Lung (tissue), 12 donors: ENCODE measurements around the gene GRIN2A. TPM values are rescaled to one million over a fixed set of nuclear protein-coding genes. Genes with fewer than 3 reads are reported as not detected.

ENCODE experiments used
- ATAC-seq: fragments of 200-7000 bp; cut with Tn5 transposase; one replicate; pipeline ENCODE4 v1.9.1; 2020; ENCODE audit warnings: moderate number of reproducible peaks; ENCODE audit not compliant: insufficient read depth, low FRiP score
- DNase-seq, 3 donors: peaks; one replicate each; pipeline ENCODE4 v3.0.0-alpha.2; 2013 to 2017
- H3K27ac ChIP-seq, 2 donors: one replicate each; pipeline ENCODE4 v1.5.1; 2013; ENCODE audit warnings: mild to moderate bottlenecking in 2 of 2, moderate library complexity in 2 of 2, control low read depth in 1 of 2, inconsistent platforms in 1 of 2, low read depth in 1 of 2, low read length in 1 of 2
- H3K27me3 ChIP-seq, 3 donors: one replicate each; pipeline ENCODE4 v1.5.1; 2013; ENCODE audit warnings: low read length in 2 of 3; ENCODE audit not compliant: control insufficient read depth in 3 of 3, insufficient read depth in 3 of 3
- H3K36me3 ChIP-seq, 4 donors: one replicate each; pipeline ENCODE4 v1.5.1; 2013; ENCODE audit warnings: low read length in 4 of 4, mild to moderate bottlenecking in 1 of 4, moderate library complexity in 1 of 4; ENCODE audit not compliant: control insufficient read depth in 4 of 4, insufficient read depth in 4 of 4
- H3K4me1 ChIP-seq, 5 donors: one replicate each; pipeline ENCODE4 v1.5.1; 2013; ENCODE audit warnings: low read length in 5 of 5, mild to moderate bottlenecking in 2 of 5, moderate library complexity in 1 of 5; ENCODE audit not compliant: control insufficient read depth in 5 of 5, insufficient read depth in 5 of 5
- H3K4me3 ChIP-seq: one replicate; pipeline ENCODE4 v1.5.1; 2013; ENCODE audit warnings: mild to moderate bottlenecking, control low read depth, moderate library complexity
- H3K9ac ChIP-seq, 2 donors: one replicate each; pipeline ENCODE4 v1.5.1; 2013; ENCODE audit warnings: low read length in 2 of 2, control low read depth in 1 of 2; ENCODE audit not compliant: insufficient read depth in 1 of 2
- H3K9me3 ChIP-seq, 4 donors: one replicate each; pipeline ENCODE4 v1.5.1; 2013; ENCODE audit warnings: low read length in 3 of 4, mild to moderate bottlenecking in 1 of 4, moderate library complexity in 1 of 4; ENCODE audit not compliant: control insufficient read depth in 4 of 4, insufficient read depth in 3 of 4
- CTCF ChIP-seq: IDR thresholded peaks from 2 replicates; pipeline ENCODE4 v1.5.1; 2012; ENCODE audit warnings: mild to moderate bottlenecking; ENCODE audit errors: control extremely low read depth, extremely low read depth
- WGBS, 2 donors: extraction: QIAGEN DNeasy Blood & Tissue Kit; methylation state at CpG; one replicate each; pipeline ENCODE4 v1.1.7; 2013; 5-methylcytosine and 5-hydroxymethylcytosine counted together
- polyA plus RNA-seq, 2 donors: library from polyadenylated mRNA; stranded (reverse); fragments of 200-250 nt; gene quantifications; one replicate each; pipeline ENCODE4 v1.2.1, GENCODE V29; 2013
- total RNA-seq, 2 donors: library from RNA; depleted of rRNA in 1 of 2; stranded (reverse); fragments of >200 nt in 1 of 2; gene quantifications; one replicate each; pipeline ENCODE4 v1.2.1, GENCODE V29; 2014 to 2021
- donor health status: control.
- donor health status: control.
- donor health status: Bipolar disorder and iron deficiency.
- donor health status: healthy.
- donor health status: DM: yes; HTN: yes; CAD: no.

The GRIN2A gene
- total and polyA plus RNA-seq, 4 donors: 0.02 to 0.37 (median 0.10) TPM

- TF ChIP-seq CTCF: no peak
- Histone ChIP-seq H3K9ac (no peak overlapping the region), H3K9me3 (no peaks in the 10 kb centered on the region), H3K4me1 (no peaks in the 10 kb centered on the region), H3K27me3 (no peaks in the 10 kb centered on the region), H3K27ac (no peak overlapping the region), H3K4me3 (no peak overlapping the region), H3K36me3 (no peaks in the 10 kb centered on the region)
- ATAC-seq (no peak), DNase-seq (no peak)
- WGBS, 2 donors: 84 to 90% methylated on average over 3 of the region's 3 CpGs
Observed at GRCh38 chr16:9845661-9846361, 336.4 kb downstream of the GRIN2A start.

GRCh38 chr16:9844361-9844760 is 337.9 kb downstream of the GRIN2A start:
- Histone ChIP-seq H3K4me1 (no peaks in the 10 kb centered on the region), H3K27me3 (no peaks in the 10 kb centered on the region), H3K9ac (no peak overlapping the region), H3K4me3 (no peak overlapping the region), H3K27ac (no peak overlapping the region), H3K36me3 (no peaks in the 10 kb centered on the region), H3K9me3 (no peaks in the 10 kb centered on the region)
- no peak for DNase-seq
- no peak for ATAC-seq
- no peak for TF ChIP-seq CTCF
- 89 to 92% methylated on average over 6 of the region's 6 CpGs for WGBS, 2 donors

GRCh38 chr16:9843424-9844018 is 338.7 kb downstream of the GRIN2A start:
- DNase-seq (no peak), ATAC-seq (no peak)
- Histone ChIP-seq H3K4me1 (no peaks in the 10 kb centered on the region), H3K9ac (no peak overlapping the region), H3K27me3 (no peaks in the 10 kb centered on the region), H3K27ac (no peak overlapping the region), H3K9me3 (no peaks in the 10 kb centered on the region), H3K4me3 (no peak overlapping the region), H3K36me3 (no peaks in the 10 kb centered on the region)
- WGBS, 2 donors: 85 to 88% methylated on average over 3 of the region's 3 CpGs
- TF ChIP-seq CTCF: no peak
